ENCODE measurements around the gene TMEM26. TPM values are rescaled to one million over a fixed set of nuclear protein-coding genes. Genes with fewer than 3 reads are reported as not detected.

TMEM26 gene
- total and polyA plus RNA-seq, 9 donors: 0.12 to 2.9 (median 1.1) TPM

DNA sequence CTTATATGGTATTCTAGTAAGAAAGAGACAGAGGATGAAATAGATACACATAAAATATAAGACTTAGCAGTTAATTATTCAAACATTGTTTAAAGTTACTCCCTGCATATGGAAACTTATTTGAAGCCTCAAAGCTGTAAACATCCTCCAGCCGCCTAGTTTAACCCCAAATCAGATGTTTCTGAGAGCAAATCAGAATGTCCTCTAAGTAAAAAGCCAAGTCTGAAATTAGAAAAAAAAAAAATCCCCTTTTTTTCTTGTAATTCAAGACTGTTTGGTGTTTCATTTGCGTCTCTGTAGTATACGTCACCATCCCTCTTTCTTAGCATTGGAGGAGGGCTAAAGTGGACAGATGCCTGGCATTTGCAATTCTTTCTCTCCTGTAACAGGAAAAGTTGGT is 46.4 kb downstream of the TMEM26 start:
- intact Hi-C loops (cut with DNase I): no loop called here
- Histone ChIP-seq H3K36me3 (no peaks in the 10 kb centered on the region), H3K4me1 (ENCODE audit: insufficient read depth) (peaks cover 2% of the 10 kb centered on the region), H3K9me3 (no peaks in the 10 kb centered on the region), H3K27me3 (no peaks in the 10 kb centered on the region), H3K27ac (no peak overlapping the region), H3K4me3 (no peak overlapping the region)
- no peak for TF ChIP-seq POLR2A (IDR thresholded peaks at IDR 0.05)
- no peak for TF ChIP-seq EP300 (IDR thresholded peaks at IDR 0.05)
- TF ChIP-seq, protein P1, sequence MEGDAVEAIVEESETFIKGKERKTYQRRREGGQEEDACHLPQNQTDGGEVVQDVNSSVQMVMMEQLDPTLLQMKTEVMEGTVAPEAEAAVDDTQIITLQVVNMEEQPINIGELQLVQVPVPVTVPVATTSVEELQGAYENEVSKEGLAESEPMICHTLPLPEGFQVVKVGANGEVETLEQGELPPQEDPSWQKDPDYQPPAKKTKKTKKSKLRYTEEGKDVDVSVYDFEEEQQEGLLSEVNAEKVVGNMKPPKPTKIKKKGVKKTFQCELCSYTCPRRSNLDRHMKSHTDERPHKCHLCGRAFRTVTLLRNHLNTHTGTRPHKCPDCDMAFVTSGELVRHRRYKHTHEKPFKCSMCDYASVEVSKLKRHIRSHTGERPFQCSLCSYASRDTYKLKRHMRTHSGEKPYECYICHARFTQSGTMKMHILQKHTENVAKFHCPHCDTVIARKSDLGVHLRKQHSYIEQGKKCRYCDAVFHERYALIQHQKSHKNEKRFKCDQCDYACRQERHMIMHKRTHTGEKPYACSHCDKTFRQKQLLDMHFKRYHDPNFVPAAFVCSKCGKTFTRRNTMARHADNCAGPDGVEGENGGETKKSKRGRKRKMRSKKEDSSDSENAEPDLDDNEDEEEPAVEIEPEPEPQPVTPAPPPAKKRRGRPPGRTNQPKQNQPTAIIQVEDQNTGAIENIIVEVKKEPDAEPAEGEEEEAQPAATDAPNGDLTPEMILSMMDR (IDR thresholded peaks at IDR 0.05): no peak
- no peak for DNase-seq
- WGBS, 3 donors: 75 to 91% (median 85%) methylated on average over 3 of the region's 3 CpGs

DNA sequence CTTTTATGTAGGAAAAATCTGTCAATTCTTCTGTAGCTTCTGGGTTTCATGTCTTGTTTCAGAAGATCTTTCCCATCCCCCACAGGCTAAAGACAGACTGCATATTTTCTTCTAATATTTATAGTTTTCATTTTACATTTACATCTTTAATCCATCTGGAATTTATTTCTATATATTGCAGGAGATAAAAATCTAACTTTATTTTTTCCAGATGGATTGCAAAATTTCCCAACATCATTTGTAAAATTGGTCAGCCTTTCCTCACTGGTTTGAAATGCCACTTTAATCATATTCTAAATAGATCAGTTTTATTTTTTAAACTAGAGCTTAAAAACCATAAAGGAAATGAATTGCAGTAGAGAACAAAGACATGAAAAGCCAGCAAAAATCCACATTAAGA is 46.9 kb downstream of the TMEM26 start:
- no peaks in the 10 kb centered on the region for H3K9me3 ChIP-seq
- no peak for DNase-seq
- H3K4me3 ChIP-seq: no peak overlapping the region
- no peaks in the 10 kb centered on the region for H3K36me3 ChIP-seq
- TF ChIP-seq, protein P1 (IDR thresholded peaks at IDR 0.05): no peak
- TF ChIP-seq EP300 (IDR thresholded peaks at IDR 0.05) (no peak), POLR2A (IDR thresholded peaks at IDR 0.05) (no peak)
- H3K4me1 ChIP-seq (ENCODE audit: insufficient read depth): peaks cover 2% of the 10 kb centered on the region
- no peak overlapping the region for H3K27ac ChIP-seq
- intact Hi-C loops (cut with DNase I): no loop called here
- H3K27me3 ChIP-seq: no peaks in the 10 kb centered on the region

DNA sequence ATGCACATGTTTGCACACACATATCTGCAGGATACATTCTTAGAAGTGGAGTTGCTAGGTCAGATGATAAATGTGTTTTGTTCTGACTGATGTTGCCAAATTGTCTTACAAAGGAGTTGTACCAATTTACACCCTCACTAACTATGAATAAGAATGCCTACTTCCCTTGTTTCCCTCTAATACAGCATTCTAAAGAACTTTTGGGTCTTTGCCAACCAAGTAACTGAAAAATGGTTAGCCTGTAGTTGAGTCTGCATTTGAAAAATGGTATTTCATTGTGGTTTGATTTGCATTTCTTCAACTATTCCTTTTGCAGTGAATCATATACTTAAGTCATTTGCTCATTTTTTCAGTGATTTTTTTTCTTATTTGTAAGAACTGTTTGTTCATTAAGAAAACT is 48.4 kb downstream of the TMEM26 start:
- H3K4me1 ChIP-seq (ENCODE audit: insufficient read depth): peaks cover 2% of the 10 kb centered on the region
- no peak overlapping the region for H3K27ac ChIP-seq
- no peaks in the 10 kb centered on the region for H3K27me3 ChIP-seq
- TF ChIP-seq, protein P1 (IDR thresholded peaks at IDR 0.05): no peak
- no peak for TF ChIP-seq EP300 (IDR thresholded peaks at IDR 0.05)
- no peak for TF ChIP-seq POLR2A (IDR thresholded peaks at IDR 0.05)
- H3K4me3 ChIP-seq: no peak overlapping the region
- intact Hi-C loops (cut with DNase I): no loop called here
- DNase-seq: no peak
- H3K36me3 ChIP-seq: no peaks in the 10 kb centered on the region
- H3K9me3 ChIP-seq: no peaks in the 10 kb centered on the region

DNA sequence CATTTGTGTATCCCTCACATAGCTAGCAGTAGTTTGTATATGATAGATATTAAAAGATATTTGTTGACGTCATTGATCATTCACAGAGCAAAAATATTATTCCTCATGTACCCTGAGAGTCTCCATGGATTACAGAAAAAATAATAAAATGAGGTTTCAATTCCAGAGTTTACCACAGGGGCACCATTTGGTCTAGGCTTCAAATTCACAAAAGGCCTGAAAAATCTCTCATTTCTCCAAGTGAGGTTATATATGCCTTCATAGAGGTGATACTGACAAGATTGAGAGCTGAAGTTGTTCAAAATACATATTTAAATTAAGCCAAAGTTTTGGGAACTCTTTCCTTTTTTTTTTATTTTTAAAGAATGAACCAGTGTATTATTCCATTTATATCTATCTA is 52.7 kb downstream of the TMEM26 start:
- H3K9me3 ChIP-seq: no peaks in the 10 kb centered on the region
- H3K4me3 ChIP-seq: no peak overlapping the region
- intact Hi-C loops (cut with DNase I): no loop called here
- H3K4me1 ChIP-seq (ENCODE audit: insufficient read depth): no peaks in the 10 kb centered on the region
- WGBS, 3 donors: 92 to 98% (median 96%) methylated on average over 1 of the region's 1 CpG
- H3K27ac ChIP-seq: no peak overlapping the region
- TF ChIP-seq POLR2A (IDR thresholded peaks at IDR 0.05): no peak
- TF ChIP-seq, protein P1 (IDR thresholded peaks at IDR 0.05): no peak
- DNase-seq: no peak
- H3K36me3 ChIP-seq: no peaks in the 10 kb centered on the region
- no peaks in the 10 kb centered on the region for H3K27me3 ChIP-seq

DNA sequence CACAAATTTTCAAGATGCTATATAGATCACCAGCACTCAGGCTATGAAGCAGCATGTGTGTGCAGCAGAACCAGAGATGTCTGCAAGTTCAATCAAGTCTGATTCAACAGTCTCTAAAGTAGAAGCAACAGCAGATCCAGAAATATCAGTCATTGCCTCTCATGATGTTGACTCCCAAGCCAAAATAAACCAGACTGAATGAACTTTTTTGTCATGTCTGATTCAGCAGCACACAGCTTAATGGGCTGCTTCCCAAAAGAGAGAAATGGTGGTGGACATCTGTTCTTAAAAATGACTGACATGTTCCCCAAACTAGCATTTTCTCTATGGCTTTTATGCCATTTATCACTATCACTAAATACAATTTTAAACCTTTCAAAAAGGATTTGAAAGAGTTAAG is 53.8 kb downstream of the TMEM26 start:
- Histone ChIP-seq H3K4me3 (no peak overlapping the region), H3K9me3 (no peaks in the 10 kb centered on the region), H3K27me3 (no peaks in the 10 kb centered on the region), H3K4me1 (ENCODE audit: insufficient read depth) (no peaks in the 10 kb centered on the region), H3K36me3 (no peaks in the 10 kb centered on the region), H3K27ac (no peak overlapping the region)
- intact Hi-C loops (cut with DNase I): no loop called here
- DNase-seq: no peak
- TF ChIP-seq POLR2A (IDR thresholded peaks at IDR 0.05) (no peak), EP300 (IDR thresholded peaks at IDR 0.05) (no peak)
- TF ChIP-seq, protein P1 (IDR thresholded peaks at IDR 0.05): no peak

All from ovary (tissue), 9 donors.